Mesodermal cell (in vitro differentiated cells): ENCODE measurements around the gene ZNF610. TPM values are rescaled to one million over a fixed set of nuclear protein-coding genes. Genes with fewer than 3 reads are reported as not detected.
"Not testable (repeated sequence)": the region's sequence is repeated elsewhere in the genome, so short reads cannot be mapped to it uniquely, and the experiment has no call there.

Experiments
- H3K27ac ChIP-seq: 2 replicates; pipeline ENCODE4 v1.7.0; 2013; ENCODE audit warnings: mild to moderate bottlenecking, low read depth, low read length, moderate library complexity; ENCODE audit not compliant: severe bottlenecking
- H3K36me3 ChIP-seq: 2 replicates; pipeline ENCODE4 v1.7.1; 2013; ENCODE audit warnings: mild to moderate bottlenecking, low read length, moderate library complexity; ENCODE audit not compliant: control insufficient read depth, insufficient read depth
- H3K4me1 ChIP-seq: one replicate; pipeline ENCODE4 v1.7.1; 2013; ENCODE audit warnings: mild to moderate bottlenecking, low read length; ENCODE audit not compliant: insufficient read depth, control insufficient read depth, poor library complexity, severe bottlenecking
- H3K4me3 ChIP-seq: 2 replicates; pipeline ENCODE4 v1.7.0; 2013; ENCODE audit warnings: low read length, control low read depth, mild to moderate bottlenecking; ENCODE audit not compliant: insufficient read depth, poor library complexity, severe bottlenecking; ENCODE audit errors: extremely low read depth
- H3K9me3 ChIP-seq: 2 replicates; pipeline ENCODE4 v1.7.1; 2013; ENCODE audit warnings: mild to moderate bottlenecking, low read length, moderate library complexity; ENCODE audit not compliant: control insufficient read depth
- WGBS, 2 experiments: methylation state at CpG; one replicate each; pipeline ENCODE4 v1.1.5; 2013; ENCODE audit warnings: missing lambda C conversion rate in 2 of 2; ENCODE audit not compliant: insufficient coverage in 2 of 2; 5-methylcytosine and 5-hydroxymethylcytosine counted together
- polyA plus RNA-seq, 2 experiments: library from polyadenylated mRNA; stranded (reverse); fragments of 50-300 nt; gene quantifications; one replicate each; pipeline ENCODE4 v1.2.3, GENCODE V29; 2013

Gene ZNF610
- polyA plus RNA-seq (2013, experiment 1 of 2): 7.7 TPM
- polyA plus RNA-seq (2013, experiment 2 of 2): 7.3 TPM

- WGBS, 2 experiments: 5 to 9% methylated on average over 49 to 52 of the region's 55 CpGs
- H3K4me3 ChIP-seq: peak within 1 kb of the TSS; percentile 79
- peak within 1 kb of the TSS; percentile 91 for H3K27ac ChIP-seq
- no peaks in the 10 kb centered on the region for H3K4me1 ChIP-seq
- H3K9me3 ChIP-seq: peaks cover 30% of the 10 kb centered on the region
- H3K36me3 ChIP-seq: peaks cover 4% of the 10 kb centered on the region
These were observed at the start of gene ZNF610 for GRCh38 chr19:52336117-52336790. ZNF610 (plus strand) TSS chr19:52336243; CDS start chr19:52349173, 12,930 bp downstream.

- H3K36me3 ChIP-seq: peaks cover 96% of the 10 kb centered on the region
- H3K9me3 ChIP-seq: no peaks in the 10 kb centered on the region
- WGBS, 2 experiments: 84 to 100% methylated on average over 5 of the region's 6 CpGs
- H3K27ac ChIP-seq: no peak overlapping the region
- H3K4me3 ChIP-seq: no peak overlapping the region
- no peaks in the 10 kb centered on the region for H3K4me1 ChIP-seq
These were observed 49.8 kb upstream of the ZNF610 start for GRCh38 chr19:52286256-52286655.

- peaks cover 60% of the 10 kb centered on the region for H3K36me3 ChIP-seq
- no peak overlapping the region for H3K4me3 ChIP-seq
- no peak overlapping the region for H3K27ac ChIP-seq
- peaks cover 7% of the 10 kb centered on the region for H3K9me3 ChIP-seq
- 89 to 93% methylated on average over 3 of the region's 3 CpGs for WGBS, 2 experiments
- H3K4me1 ChIP-seq: no peaks in the 10 kb centered on the region
These were observed 44.3 kb upstream of the ZNF610 start for GRCh38 chr19:52291781-52292180.

GRCh38 chr19:52292946-52293345 lies 43.1 kb upstream of the ZNF610 start:
- not testable (repeated sequence) for H3K4me3 ChIP-seq, H3K4me1 ChIP-seq, H3K27ac ChIP-seq, H3K9me3 ChIP-seq
- 67 to 100% methylated on average over 1 to 2 of the region's 6 CpGs for WGBS, 2 experiments
- peaks cover 50% of the 10 kb centered on the region for H3K36me3 ChIP-seq

GRCh38 chr19:52296400-52296772 lies 39.7 kb upstream of the ZNF610 start:
- Histone ChIP-seq H3K4me3 (peak overlapping the region; percentile 96), H3K27ac (peak overlapping the region; percentile 36), H3K36me3 (peaks cover 46% of the 10 kb centered on the region), H3K9me3 (peaks cover 25% of the 10 kb centered on the region), H3K4me1 (no peaks in the 10 kb centered on the region)
- WGBS, 2 experiments: 42 to 58% methylated on average over 8 of the region's 8 CpGs

- H3K27ac ChIP-seq: peak within 1 kb of the TSS; percentile 94
- H3K4me1 ChIP-seq: no peaks in the 10 kb centered on the region
- 0 to 2% methylated on average over 44 to 48 of the region's 75 CpGs for WGBS, 2 experiments
- H3K36me3 ChIP-seq: peaks cover 46% of the 10 kb centered on the region
- H3K4me3 ChIP-seq: peak within 1 kb of the TSS; percentile 96
- peaks cover 31% of the 10 kb centered on the region for H3K9me3 ChIP-seq
These were observed 39.1 kb upstream of the ZNF610 start, which contains the start of gene ZNF480 for GRCh38 chr19:52296773-52297600. ZNF480 (plus strand) TSS chr19:52297169; CDS start chr19:52300413, 3,244 bp downstream.

- peak overlapping the region; percentile 94 for H3K27ac ChIP-seq
These were observed 38.3 kb upstream of the ZNF610 start for GRCh38 chr19:52297601-52298364.

GRCh38 chr19:52307275-52307674 lies 28.8 kb upstream of the ZNF610 start:
- H3K36me3 ChIP-seq: peaks cover 95% of the 10 kb centered on the region
- WGBS, 2 experiments: 89 to 93% methylated on average over 4 to 10 of the region's 10 CpGs
- no peak overlapping the region for H3K27ac ChIP-seq
- no peaks in the 10 kb centered on the region for H3K4me1 ChIP-seq
- no peak overlapping the region for H3K4me3 ChIP-seq
- H3K9me3 ChIP-seq: peaks cover 61% of the 10 kb centered on the region

More at GRCh38 chr19:52297601-52298364, 38.3 kb upstream of the ZNF610 start:
- Histone ChIP-seq H3K9me3 (peaks cover 36% of the 10 kb centered on the region), H3K4me1 (no peaks in the 10 kb centered on the region), H3K4me3 (peak overlapping the region; percentile 96), H3K36me3 (peaks cover 46% of the 10 kb centered on the region)
- 26 to 34% methylated on average over 12 to 14 of the region's 18 CpGs for WGBS, 2 experiments

- Histone ChIP-seq H3K4me3 (no peak overlapping the region), H3K36me3 (peaks cover 79% of the 10 kb centered on the region), H3K9me3 (peaks cover 90% of the 10 kb centered on the region), H3K4me1 (no peaks in the 10 kb centered on the region), H3K27ac (no peak overlapping the region)
- 97% methylated on average over 4 of the region's 6 CpGs; no CpG with 5 or more reads in 1 of the 2 experiments for WGBS, 2 experiments
These were observed 13.6 kb upstream of the ZNF610 start for GRCh38 chr19:52322429-52322828.

GRCh38 chr19:52331757-52332156 lies 4.3 kb upstream of the ZNF610 start:
- peaks cover 48% of the 10 kb centered on the region for H3K9me3 ChIP-seq
- 68 to 74% methylated on average over 8 to 9 of the region's 10 CpGs for WGBS, 2 experiments
- H3K36me3 ChIP-seq: no peaks in the 10 kb centered on the region
- H3K27ac ChIP-seq: no peak overlapping the region
- H3K4me3 ChIP-seq: no peak overlapping the region
- H3K4me1 ChIP-seq: no peaks in the 10 kb centered on the region
